GM23338 (cell line): ENCODE results near the gene TEN1. TPM values are rescaled to one million over a fixed set of nuclear protein-coding genes. Genes with fewer than 3 reads are reported as not detected.

ENCODE experiments used
- ATAC-seq: fragments of 200-7000 bp; cut with Tn5 transposase; 3 replicates; pipeline ENCODE4 v1.9.1; 2020
- DNase-seq: peaks from one replicate; pipeline ENCODE4 v3.0.0-alpha.2; 2015; ENCODE audit warnings: low spot score
- H2AFZ ChIP-seq: fragments of 200-600 bp; sonication (generic); 2 replicates; pipeline ENCODE4 v1.8.0; 2016; ENCODE audit warnings: antibody characterized with exemption, mild to moderate bottlenecking, moderate library complexity
- H3F3A ChIP-seq: fragments of 200-600 bp; sonication (generic); replicated peaks from 2 replicates; pipeline ENCODE4 v1.8.0; 2017; ENCODE audit warnings: antibody characterized with exemption, mixed run types, low read depth
- H3K27ac ChIP-seq: fragments of 200-600 bp; sonication (generic); 2 replicates; pipeline ENCODE4 v1.6.1; 2016; ENCODE audit warnings: low read depth
- H3K27me3 ChIP-seq: fragments of 200-600 bp; sonication (generic); 2 replicates; pipeline ENCODE4 v1.8.0; 2016; ENCODE audit warnings: mild to moderate bottlenecking, mixed run types, moderate library complexity; ENCODE audit not compliant: insufficient read depth
- H3K36me3 ChIP-seq: fragments of 200-600 bp; sonication (generic); 2 replicates; pipeline ENCODE4 v1.8.0; 2016; ENCODE audit warnings: mild to moderate bottlenecking; ENCODE audit not compliant: insufficient read depth
- H3K4me1 ChIP-seq: fragments of 200-600 bp; sonication (generic); 2 replicates; pipeline ENCODE4 v1.8.0; 2016; ENCODE audit warnings: mild to moderate bottlenecking, moderate library complexity; ENCODE audit not compliant: insufficient read depth
- H3K4me2 ChIP-seq: fragments of 200-600 bp; sonication (generic); 2 replicates; pipeline ENCODE4 v1.7.1; 2017; ENCODE audit warnings: mixed run types
- H3K4me3 ChIP-seq: fragments of 200-600 bp; sonication (generic); 2 replicates; pipeline ENCODE4 v1.6.1; 2016; ENCODE audit warnings: mixed run types
- H3K79me2 ChIP-seq: fragments of 200-600 bp; sonication (generic); replicated peaks from 2 replicates; pipeline ENCODE4 v1.8.0; 2017; ENCODE audit warnings: mild to moderate bottlenecking; ENCODE audit not compliant: insufficient read depth
- H3K9me2 ChIP-seq: fragments of 200-600 bp; sonication (generic); 2 replicates; pipeline ENCODE4 v1.8.0; 2017; ENCODE audit not compliant: insufficient read depth
- H4K20me1 ChIP-seq: fragments of 200-600 bp; sonication (generic); replicated peaks from 2 replicates; pipeline ENCODE4 v1.8.0; 2017; ENCODE audit warnings: mild to moderate bottlenecking; ENCODE audit not compliant: insufficient read depth
- H3K27ac Mint-ChIP-seq: 2 replicates; pipeline ENCODE4 v1.8.0; 2020; ENCODE audit warnings: inconsistent platforms, mild to moderate bottlenecking, moderate library complexity, mixed read lengths
- H3K27me3 Mint-ChIP-seq: 3 replicates; pipeline ENCODE4 v1.8.0; 2022; ENCODE audit warnings: low read depth, mild to moderate bottlenecking, moderate library complexity, mixed read lengths, inconsistent platforms; ENCODE audit not compliant: insufficient read depth, poor library complexity
- H3K36me3 Mint-ChIP-seq: 3 replicates; pipeline ENCODE4 v1.8.0; 2021; ENCODE audit warnings: low read depth, mild to moderate bottlenecking, inconsistent platforms, moderate library complexity, mixed read lengths
- H3K4me1 Mint-ChIP-seq: 3 replicates; pipeline ENCODE4 v1.8.0; 2020; ENCODE audit warnings: mild to moderate bottlenecking, inconsistent platforms, mixed read lengths
- H3K4me3 Mint-ChIP-seq: 3 replicates; pipeline ENCODE4 v1.8.0; 2021; ENCODE audit warnings: moderate library complexity, mild to moderate bottlenecking, inconsistent platforms, mixed read lengths
- H3K9me3 Mint-ChIP-seq: 3 replicates; pipeline ENCODE4 v1.8.0; 2020; ENCODE audit warnings: moderate library complexity, mild to moderate bottlenecking, inconsistent platforms, mixed read lengths
- REST ChIP-seq: IDR thresholded peaks from one replicate; pipeline ENCODE4 v1.6.1; 2018; ENCODE audit warnings: antibody characterized with exemption; ENCODE audit not compliant: unreplicated experiment
- ZNF114 ChIP-seq: fragments of 250-450 bp; sonication (Bioruptor Pico); IDR thresholded peaks from 2 replicates; pipeline ENCODE4 v1.5.0; 2020; ENCODE audit warnings: mild to moderate bottlenecking, moderate library complexity
- polyA plus RNA-seq: library from polyadenylated mRNA; unstranded; fragments of >200 nt; fragmentation: Nextera tagmentation; extraction: Ambion mirVana; gene quantifications from 2 replicates; pipeline ENCODE4 v1.2.1, GENCODE V29; 2016
- total RNA-seq: library from RNA; depleted of rRNA; stranded (reverse); fragments of >200 nt; shearing (Covaris generic); gene quantifications from 2 replicates; pipeline ENCODE4 v1.2.3, GENCODE V29; 2014
- TF ChIP-seq, protein P1 (sequence below), 2 experiments: fragments of 200-600 bp in 1 of 2; sonication (generic) in 1 of 2; conservative IDR thresholded peaks; 2 replicates each; pipeline versions ENCODE4 v1.5.1 to v1.6.1; 2016 to 2017; ENCODE audit warnings: antibody characterized with exemption in 2 of 2, low read depth in 2 of 2, mild to moderate bottlenecking in 2 of 2, moderate library complexity in 1 of 2

Gene TEN1
- total and polyA plus RNA-seq, 2 experiments from 2014 or later: 11.3 to 14.1 TPM

DNA sequence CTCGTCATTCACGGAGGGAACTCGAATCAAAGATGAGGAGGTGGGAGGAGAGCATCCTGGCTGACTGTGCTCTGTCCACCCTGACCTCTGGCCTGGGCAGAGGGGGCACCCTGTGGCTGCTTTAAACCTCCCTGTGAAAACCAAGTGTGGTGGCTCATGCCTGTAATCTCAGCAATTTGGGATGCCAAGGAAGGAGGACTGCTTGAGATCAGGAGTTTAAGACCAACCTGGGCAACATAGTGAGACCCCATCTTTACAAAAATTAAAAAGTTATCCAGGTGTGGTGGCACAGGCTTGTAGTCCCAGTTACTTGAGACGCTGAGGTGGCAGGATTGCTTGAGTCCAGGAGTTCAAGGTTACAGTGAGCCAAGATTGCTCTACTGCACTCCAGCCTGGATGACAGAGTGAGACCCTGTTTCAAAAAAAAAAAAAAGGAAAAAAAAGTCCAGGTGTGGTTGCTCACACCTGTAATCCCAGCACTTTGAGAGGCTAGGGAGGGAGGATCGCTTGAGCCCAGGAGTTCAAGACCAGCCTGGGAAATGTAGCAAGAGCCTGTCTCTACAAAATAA, 15.8 kb downstream of the TEN1 start:
- Histone ChIP-seq H4K20me1 (no peaks in the 10 kb centered on the region), H3K9me2 (no peaks in the 10 kb centered on the region), H3K79me2 (no peaks in the 10 kb centered on the region), H2AFZ (no peak overlapping the region), H3K4me3 (no peak overlapping the region), H3F3A (0 out of 2 replicates have a peak, but pooled peaks cover 5% of the 10 kb centered on the region), H3K36me3 (no peaks in the 10 kb centered on the region), H3K4me1 (no peaks in the 10 kb centered on the region), H3K4me2 (no peak overlapping the region), H3K27ac (no peak overlapping the region), H3K27me3 (no peaks in the 10 kb centered on the region)
- Mint-ChIP-seq H3K36me3 (peaks cover 26% of the 10 kb centered on the region), H3K4me3 (no peak overlapping the region), H3K27me3 (peaks cover 12% of the 10 kb centered on the region), H3K9me3 (no peaks in the 10 kb centered on the region), H3K4me1 (peaks cover 7% of the 10 kb centered on the region; the same call in 2 of the 3 replicates), H3K27ac (no peak overlapping the region)
- DNase-seq (no peak), ATAC-seq (no peak)
- TF ChIP-seq REST: no peak
- TF ChIP-seq, protein P1, sequence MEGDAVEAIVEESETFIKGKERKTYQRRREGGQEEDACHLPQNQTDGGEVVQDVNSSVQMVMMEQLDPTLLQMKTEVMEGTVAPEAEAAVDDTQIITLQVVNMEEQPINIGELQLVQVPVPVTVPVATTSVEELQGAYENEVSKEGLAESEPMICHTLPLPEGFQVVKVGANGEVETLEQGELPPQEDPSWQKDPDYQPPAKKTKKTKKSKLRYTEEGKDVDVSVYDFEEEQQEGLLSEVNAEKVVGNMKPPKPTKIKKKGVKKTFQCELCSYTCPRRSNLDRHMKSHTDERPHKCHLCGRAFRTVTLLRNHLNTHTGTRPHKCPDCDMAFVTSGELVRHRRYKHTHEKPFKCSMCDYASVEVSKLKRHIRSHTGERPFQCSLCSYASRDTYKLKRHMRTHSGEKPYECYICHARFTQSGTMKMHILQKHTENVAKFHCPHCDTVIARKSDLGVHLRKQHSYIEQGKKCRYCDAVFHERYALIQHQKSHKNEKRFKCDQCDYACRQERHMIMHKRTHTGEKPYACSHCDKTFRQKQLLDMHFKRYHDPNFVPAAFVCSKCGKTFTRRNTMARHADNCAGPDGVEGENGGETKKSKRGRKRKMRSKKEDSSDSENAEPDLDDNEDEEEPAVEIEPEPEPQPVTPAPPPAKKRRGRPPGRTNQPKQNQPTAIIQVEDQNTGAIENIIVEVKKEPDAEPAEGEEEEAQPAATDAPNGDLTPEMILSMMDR (conservative IDR thresholded peaks at IDR 0.05; ENCODE audit: low read depth in 2 of 2): no peak

DNA sequence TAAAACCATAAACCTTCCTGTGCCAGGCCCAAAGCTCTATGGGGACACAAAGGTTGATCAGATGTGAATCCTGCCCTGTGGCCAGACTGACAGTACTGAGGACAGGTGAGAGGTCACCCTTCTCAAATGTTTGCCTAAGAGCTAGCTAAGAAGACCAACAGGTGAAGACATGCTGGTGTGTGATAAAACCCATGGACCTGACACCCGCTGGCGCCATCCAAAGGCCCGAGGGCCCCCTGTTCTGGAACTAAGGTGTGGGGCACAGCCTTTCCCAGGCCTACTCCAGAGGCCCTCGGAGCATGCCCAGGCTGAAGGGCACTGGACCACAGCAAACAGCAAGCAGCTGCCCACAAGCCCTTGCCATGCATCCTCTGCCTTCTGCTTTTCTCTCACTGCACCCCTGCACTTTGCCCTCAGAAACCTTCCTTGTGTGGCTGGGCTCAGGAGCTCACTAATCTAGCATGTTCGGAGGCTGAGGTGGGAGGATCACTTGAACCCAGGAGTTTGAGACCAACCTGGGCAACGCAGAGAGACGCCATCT, 16.4 kb downstream of the TEN1 start:
- DNase-seq (no peak), ATAC-seq (no peak)
- TF ChIP-seq, protein P1 (conservative IDR thresholded peaks at IDR 0.05; ENCODE audit: low read depth in 2 of 2): peak in 1 of 2 experiments; percentile 45; a peak in 2 of 4 replicates
- TF ChIP-seq ZNF114 (CRISPR knock-in tag): no peak
- Histone ChIP-seq H3K27ac (no peak overlapping the region), H2AFZ (no peak overlapping the region), H3K4me1 (no peaks in the 10 kb centered on the region), H3K36me3 (no peaks in the 10 kb centered on the region), H3K9me2 (no peaks in the 10 kb centered on the region), H3K4me2 (no peak overlapping the region), H3K4me3 (no peak overlapping the region), H3K27me3 (no peaks in the 10 kb centered on the region), H4K20me1 (no peaks in the 10 kb centered on the region), H3F3A (0 out of 2 replicates have a peak, but pooled peaks cover 5% of the 10 kb centered on the region), H3K79me2 (no peaks in the 10 kb centered on the region)
- peaks cover 10% of the 10 kb centered on the region; the same call in 2 of the 3 replicates for H3K4me1 Mint-ChIP-seq
- no peak overlapping the region for H3K27ac Mint-ChIP-seq
- no peaks in the 10 kb centered on the region for H3K9me3 Mint-ChIP-seq
- H3K4me3 Mint-ChIP-seq: no peak overlapping the region
- peaks cover 26% of the 10 kb centered on the region for H3K36me3 Mint-ChIP-seq
- peaks cover 12% of the 10 kb centered on the region for H3K27me3 Mint-ChIP-seq
